GM10847 (cell line): Measurements from ENCODE around the gene ATXN2.

ENCODE experiments used
- POLR2A ChIP-seq: IDR thresholded peaks from 2 replicates; pipeline ENCODE4 v1.6.1; 2011; ENCODE audit not compliant: insufficient read length; ENCODE audit errors: extremely low read depth

The ATXN2 gene

DNA sequence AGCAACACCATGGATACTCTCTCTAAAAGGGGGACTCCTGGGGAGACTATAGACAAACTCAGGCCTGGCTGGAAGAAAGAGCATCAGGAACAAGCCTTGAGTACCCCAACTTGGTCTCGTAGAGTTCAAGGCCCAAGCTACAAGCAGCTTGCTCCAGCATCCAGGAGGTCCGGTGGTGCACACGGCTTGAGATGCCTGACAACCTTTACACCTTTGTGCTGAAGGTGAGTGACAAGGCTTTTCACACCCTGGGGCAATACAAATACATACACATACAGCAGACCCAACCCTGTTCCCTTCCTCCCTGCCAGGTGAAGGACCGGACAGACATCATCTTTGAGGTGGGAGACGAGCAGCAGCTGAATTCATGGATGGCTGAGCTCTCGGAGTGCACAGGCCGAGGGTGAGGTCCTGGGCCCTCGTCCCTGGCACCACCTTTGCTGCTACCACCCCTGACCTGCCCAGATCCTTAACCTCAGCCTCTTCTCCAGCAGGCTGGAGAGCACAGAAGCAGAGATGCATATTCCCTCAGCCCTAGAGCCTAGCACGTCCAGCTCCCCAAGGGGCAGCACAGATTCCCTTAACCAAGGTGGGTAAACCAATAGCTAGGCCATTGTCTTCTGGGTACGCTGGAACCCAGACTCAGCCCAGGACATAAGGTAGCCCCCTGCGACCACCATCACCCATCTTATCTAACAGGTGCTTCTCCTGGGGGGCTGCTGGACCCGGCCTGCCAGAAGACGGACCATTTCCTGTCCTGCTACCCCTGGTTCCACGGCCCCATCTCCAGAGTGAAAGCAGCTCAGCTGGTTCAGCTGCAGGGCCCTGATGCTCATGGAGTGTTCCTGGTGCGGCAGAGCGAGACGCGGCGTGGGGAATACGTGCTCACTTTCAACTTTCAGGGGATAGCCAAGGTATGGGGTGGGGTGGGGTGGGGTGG is 152.2 kb downstream of the ATXN2 start:
- TF ChIP-seq POLR2A: no peak

DNA sequence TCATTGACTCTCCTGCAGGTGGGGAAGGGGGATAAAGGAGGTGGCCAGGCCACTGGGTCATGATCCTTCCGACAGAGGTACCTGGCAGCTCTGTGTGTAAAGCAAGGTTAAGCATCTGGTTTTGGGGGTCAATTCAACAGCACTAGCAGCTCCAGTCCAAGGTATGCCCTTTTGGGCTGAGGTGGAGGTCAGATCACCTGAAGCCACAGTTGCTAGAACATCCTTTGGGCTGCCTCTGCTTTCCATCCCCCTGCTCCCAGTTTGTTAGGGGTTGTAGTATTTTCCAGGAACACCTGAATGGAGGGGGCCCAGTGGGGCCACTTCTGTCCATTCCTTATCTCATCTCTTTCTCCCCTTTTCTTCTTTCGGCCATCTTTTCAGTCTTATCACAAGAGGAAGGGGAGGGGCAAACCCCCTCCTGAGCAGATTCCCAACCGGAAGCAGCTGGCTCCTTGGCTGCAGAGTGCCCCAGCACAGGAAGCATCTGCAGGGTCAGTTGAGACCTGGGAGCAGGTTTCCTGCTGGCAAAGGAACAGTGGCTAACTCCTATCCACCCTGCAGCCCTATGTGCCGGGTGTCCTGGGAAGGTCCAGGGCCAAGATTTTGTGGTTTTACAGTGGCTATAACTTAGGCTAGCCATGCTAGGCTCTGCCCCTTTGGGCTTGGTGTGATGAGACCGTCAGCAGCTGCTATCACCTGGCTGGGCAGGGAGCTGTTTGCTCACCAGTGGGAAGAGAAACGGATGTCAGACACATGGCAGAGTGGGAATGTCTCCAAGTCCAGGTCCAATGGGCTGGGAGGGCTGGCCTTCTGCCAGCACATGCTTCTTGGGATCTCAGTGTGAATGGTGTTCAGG is 153.2 kb downstream of the ATXN2 start:
- no peak for TF ChIP-seq POLR2A

- TF ChIP-seq POLR2A: no peak
Observed at GRCh38 chr12:111444925-111445725, 154.0 kb downstream of the ATXN2 start.

DNA sequence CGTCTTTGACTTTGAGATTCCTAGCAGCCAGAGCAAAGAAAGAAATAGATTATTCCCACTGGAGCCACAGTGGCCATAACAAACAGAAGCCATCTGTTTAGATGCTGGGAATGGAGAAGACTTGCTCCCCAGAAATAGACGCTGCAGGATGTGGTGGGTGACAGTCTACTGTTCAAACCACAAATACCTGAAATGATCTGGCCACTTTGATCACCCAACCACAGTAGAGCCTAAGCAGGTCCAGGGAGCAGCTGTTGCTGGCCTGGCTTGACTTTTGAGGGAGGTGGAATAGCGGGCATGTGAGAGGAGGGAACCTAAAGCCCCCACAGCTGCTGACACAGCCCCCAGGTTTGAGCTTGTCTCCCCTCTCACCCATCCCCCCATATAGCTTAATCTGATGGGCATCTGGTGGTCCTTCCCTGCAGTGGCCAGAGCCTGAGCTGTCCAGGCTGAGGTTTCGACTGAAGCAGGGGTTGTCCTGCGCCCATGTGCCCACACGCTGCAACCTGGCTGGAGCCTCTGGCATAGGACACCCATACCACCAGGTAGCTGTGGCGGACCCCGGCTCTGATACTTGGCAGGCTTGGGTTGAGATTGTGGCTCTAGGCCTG is 154.7 kb downstream of the ATXN2 start:
- TF ChIP-seq POLR2A: no peak

GRCh38 chr12:111443586-111443985 is 155.5 kb downstream of the ATXN2 start:
- no peak for TF ChIP-seq POLR2A

DNA sequence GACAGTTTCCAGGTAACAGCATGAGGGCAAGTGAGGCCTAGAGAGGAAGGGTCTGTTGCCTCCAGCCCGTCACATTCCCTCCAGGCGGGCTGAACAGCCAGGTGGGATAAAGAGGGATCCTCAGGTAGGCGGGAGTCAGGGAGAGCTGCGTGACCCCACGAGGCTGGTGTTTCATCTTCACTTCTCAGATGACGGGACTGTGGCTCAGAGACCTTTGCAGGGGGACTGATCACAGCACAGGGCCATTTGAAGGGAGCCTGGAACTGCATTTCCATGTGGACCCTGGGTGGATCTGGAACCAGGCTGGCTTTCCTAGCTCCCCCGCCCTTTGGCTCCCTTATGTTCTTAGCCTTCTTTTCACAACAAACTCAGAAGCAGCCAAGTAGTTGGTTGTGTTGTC is 156.0 kb downstream of the ATXN2 start:
- no peak for TF ChIP-seq POLR2A

DNA sequence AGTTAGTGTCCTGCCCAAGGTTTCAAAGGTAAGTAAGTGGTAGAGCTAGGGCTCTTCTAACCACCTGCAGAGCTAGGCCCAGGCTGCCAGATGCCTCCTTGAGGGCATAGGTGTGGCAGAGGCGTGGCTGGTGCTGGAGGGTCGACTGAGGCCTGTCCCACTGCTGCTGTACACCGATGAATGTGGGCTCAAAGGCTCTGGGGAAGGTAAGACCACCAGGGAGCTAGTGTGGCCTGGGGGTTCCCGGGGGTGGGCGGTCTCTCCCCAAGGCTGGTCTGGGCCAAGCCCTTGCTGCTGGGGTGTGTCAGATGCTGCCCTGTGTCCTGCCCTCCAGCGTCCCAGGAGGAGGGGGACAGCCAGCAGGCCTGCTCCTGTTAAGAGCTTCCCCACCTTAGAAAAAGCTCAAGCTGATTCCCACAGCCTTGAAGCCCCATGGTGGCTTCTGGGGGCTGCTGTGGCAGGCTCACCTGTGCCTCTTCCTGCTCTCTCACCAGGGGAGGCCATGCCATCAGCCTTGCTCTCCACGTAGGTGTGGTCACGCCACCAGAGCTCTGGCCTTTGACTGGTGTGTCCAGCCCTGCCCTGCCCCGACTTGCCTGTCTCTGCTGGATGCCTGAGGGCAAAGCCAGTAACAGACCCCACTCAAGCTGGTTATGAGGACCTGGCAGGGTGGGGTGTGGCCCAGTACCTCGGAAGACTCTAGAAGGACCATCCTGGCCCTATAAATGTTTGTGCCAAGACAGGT is 156.6 kb downstream of the ATXN2 start:
- TF ChIP-seq POLR2A: no peak

DNA sequence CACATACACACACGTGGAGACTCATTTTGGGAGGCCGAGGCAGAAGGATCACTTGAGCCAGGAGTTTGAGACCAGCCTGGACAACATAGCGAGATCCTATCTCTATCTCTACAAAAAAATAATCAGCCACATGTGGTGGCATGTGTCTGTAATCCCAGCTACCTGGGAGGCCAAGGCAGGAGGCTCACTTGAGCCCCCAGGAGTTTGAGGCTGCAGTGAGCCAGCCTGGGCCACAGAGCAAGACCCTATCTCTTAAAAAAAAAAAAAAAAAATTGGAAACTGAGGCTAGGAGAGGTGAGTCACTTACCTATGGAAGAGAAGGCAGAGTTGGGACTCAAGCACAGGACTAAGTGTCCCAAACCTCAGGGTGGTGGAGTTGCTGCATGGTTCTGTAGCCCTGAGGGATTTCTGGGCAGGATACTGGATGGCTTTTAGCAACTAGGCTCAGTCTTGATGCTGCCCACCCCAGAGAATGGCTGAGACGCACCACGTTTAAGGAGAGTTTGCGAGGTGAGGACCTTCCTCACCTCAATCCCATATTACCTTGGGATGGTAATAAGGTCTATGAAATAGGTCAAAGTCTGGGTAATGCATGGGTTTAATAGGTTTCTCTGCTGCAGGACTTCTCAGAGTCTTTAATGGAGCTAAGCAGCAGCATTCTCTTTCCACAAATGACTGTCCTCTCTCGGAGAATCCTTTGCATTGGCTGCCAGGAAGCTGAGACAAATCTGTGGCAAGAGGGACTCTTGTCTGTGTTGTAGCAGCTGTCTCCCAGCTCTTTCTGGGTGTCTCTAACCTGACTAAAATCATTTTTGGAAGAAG is 157.8 kb downstream of the ATXN2 start:
- no peak for TF ChIP-seq POLR2A

DNA sequence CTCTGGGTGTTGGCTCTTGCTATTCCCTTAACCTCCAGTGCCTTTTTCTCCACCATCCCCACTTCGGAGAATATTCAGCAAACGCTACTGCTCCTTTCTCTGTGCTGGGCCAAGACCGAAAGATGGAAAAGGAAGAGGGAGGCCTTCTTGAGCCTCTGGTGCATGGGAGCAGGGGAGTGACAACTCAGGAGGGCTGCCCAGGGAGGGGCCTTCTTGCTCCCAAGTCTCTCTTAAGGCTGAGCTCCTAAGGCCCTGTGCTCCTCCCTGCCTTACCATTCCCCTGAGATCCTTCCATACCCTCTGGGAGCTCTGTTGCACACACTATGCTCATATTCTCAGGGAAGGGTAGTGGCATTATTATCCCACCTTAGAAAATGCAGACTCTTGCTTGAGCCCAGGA is 158.5 kb downstream of the ATXN2 start:
- no peak for TF ChIP-seq POLR2A

- TF ChIP-seq POLR2A: no peak
Observed at GRCh38 chr12:111440152-111440551, 159.0 kb downstream of the ATXN2 start.

GRCh38 chr12:111439657-111440151 is 159.4 kb downstream of the ATXN2 start:
- TF ChIP-seq POLR2A: no peak

GRCh38 chr12:111438481-111438880 is 160.6 kb downstream of the ATXN2 start:
- TF ChIP-seq POLR2A: no peak

- TF ChIP-seq POLR2A: no peak
Observed at GRCh38 chr12:111437816-111438454, 161.2 kb downstream of the ATXN2 start.

DNA sequence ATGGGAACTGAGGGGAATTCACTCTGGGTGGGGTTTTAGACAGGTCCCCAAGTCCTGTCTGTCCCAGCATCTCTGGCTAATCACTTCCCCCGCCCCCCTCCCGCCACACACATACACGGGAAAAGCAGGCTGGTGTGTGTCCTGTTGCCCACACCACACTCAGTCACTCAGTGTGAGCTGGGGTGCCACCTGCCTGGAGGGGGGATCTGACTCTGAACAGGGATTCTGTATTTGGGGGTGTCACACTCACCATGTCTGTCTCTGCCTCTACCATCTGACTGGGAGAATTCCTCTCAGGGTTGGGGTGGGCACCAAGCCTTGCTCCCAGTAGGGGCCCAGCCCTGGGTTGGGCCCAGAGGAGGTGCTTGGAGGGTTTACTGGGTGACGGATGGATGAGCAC is 162.3 kb downstream of the ATXN2 start:
- TF ChIP-seq POLR2A: no peak
